ENCODE measurements around the gene RRAD. TPM values are rescaled to one million over a fixed set of nuclear protein-coding genes. Genes with fewer than 3 reads are reported as not detected.
A peak's percentile ranks its signal among the peaks of the same experiment; 100 is the strongest.

Gene RRAD
- total and polyA plus RNA-seq, 4 experiments from 2014 or later: 0.29 to 0.58 TPM; not detected in 2

- H3K27me3 Mint-ChIP-seq: peaks cover 33 to 39% of the 10 kb centered on the region in 2 donors
- intact Hi-C loops (cut with micrococcal nuclease): loop anchor here (5.0 kb wide), 1 partner anchor 517 kb away; no protein-coding TSS in a partner anchor
- H3K9me3 Mint-ChIP-seq: peaks cover 0 to 8% (median 4%) of the 10 kb centered on the region in 8 donors
- H3K36me3 Mint-ChIP-seq: peaks cover 3 to 5% of the 10 kb centered on the region in 2 donors
- H3K9me3 ChIP-seq (ENCODE audit: control insufficient read depth in 1 of 2, low read length in 2 of 2): no peaks in the 10 kb centered on the region
- peaks cover 16% of the 10 kb centered on the region for H3K27me3 ChIP-seq (ENCODE audit: insufficient read depth, low read length)
- peaks cover 9 to 24% (median 13%) of the 10 kb centered on the region in 4 donors for H3K4me1 Mint-ChIP-seq
- H3K4me3 ChIP-seq (ENCODE audit: low read length in 2 of 2): no peak overlapping the region
- POLR2A ChIA-PET (ENCODE audit: partially characterized antibody): no interaction called here
- peak overlapping the region in 2 of 8 donors; percentile 13 to 16 for H3K4me3 Mint-ChIP-seq
- CTCF ChIA-PET (ENCODE audit: partially characterized antibody): interaction anchor here (0.7 kb wide), 1 partner anchor 203 kb away, joined by 3 read pairs; no protein-coding TSS in a partner anchor
- H3K36me3 ChIP-seq (ENCODE audit: insufficient read depth, low read length): no peaks in the 10 kb centered on the region
- H3K4me1 ChIP-seq (ENCODE audit: insufficient read depth, low read length): peaks cover 11% of the 10 kb centered on the region
- no peak for DNase-seq
- no peak overlapping the region for H3K27ac ChIP-seq (ENCODE audit: low read depth, low read length)
- no peak overlapping the region for H3K27ac Mint-ChIP-seq
Observed at GRCh38 chr16:66950437-66950836, 25.1 kb upstream of the RRAD start.

GRCh38 chr16:66949472-66949871 is 24.1 kb upstream of the RRAD start:
- H3K27me3 Mint-ChIP-seq: peaks cover 33 to 39% of the 10 kb centered on the region in 2 donors
- Histone ChIP-seq H3K4me3 (ENCODE audit: low read length in 2 of 2) (no peak overlapping the region), H3K4me1 (ENCODE audit: insufficient read depth, low read length) (peaks cover 11% of the 10 kb centered on the region), H3K27ac (ENCODE audit: low read depth, low read length) (no peak overlapping the region), H3K36me3 (ENCODE audit: insufficient read depth, low read length) (no peaks in the 10 kb centered on the region), H3K27me3 (ENCODE audit: insufficient read depth, low read length) (peaks cover 16% of the 10 kb centered on the region), H3K9me3 (ENCODE audit: control insufficient read depth in 1 of 2, low read length in 2 of 2) (no peaks in the 10 kb centered on the region)
- peak in 1 of 5 donors; percentile 2 for DNase-seq
- peaks cover 9 to 24% (median 13%) of the 10 kb centered on the region in 4 donors for H3K4me1 Mint-ChIP-seq
- intact Hi-C loops (cut with micrococcal nuclease): no loop called here
- peaks cover 3 to 5% of the 10 kb centered on the region in 2 donors for H3K36me3 Mint-ChIP-seq
- no peak overlapping the region for H3K27ac Mint-ChIP-seq
- peak overlapping the region in 4 of 8 donors; percentile 29 to 71 (median 48) for H3K4me3 Mint-ChIP-seq
- peaks cover 0 to 8% (median 4%) of the 10 kb centered on the region in 8 donors for H3K9me3 Mint-ChIP-seq
- CTCF ChIA-PET (ENCODE audit: partially characterized antibody): no interaction called here
- POLR2A ChIA-PET (ENCODE audit: partially characterized antibody): no interaction called here

- H3K27ac Mint-ChIP-seq: no peak overlapping the region
- Histone ChIP-seq H3K27me3 (ENCODE audit: insufficient read depth, low read length) (peaks cover 16% of the 10 kb centered on the region), H3K4me3 (ENCODE audit: low read length in 2 of 2) (no peak overlapping the region), H3K9me3 (ENCODE audit: control insufficient read depth in 1 of 2, low read length in 2 of 2) (no peaks in the 10 kb centered on the region), H3K36me3 (ENCODE audit: insufficient read depth, low read length) (peaks cover 3% of the 10 kb centered on the region), H3K27ac (ENCODE audit: low read depth, low read length) (no peak overlapping the region), H3K4me1 (ENCODE audit: insufficient read depth, low read length) (peaks cover 11% of the 10 kb centered on the region)
- H3K4me1 Mint-ChIP-seq: peaks cover 9 to 24% (median 13%) of the 10 kb centered on the region in 4 donors
- peaks cover 0 to 8% (median 4%) of the 10 kb centered on the region in 8 donors for H3K9me3 Mint-ChIP-seq
- peaks cover 5 to 7% of the 10 kb centered on the region in 2 donors for H3K36me3 Mint-ChIP-seq
- no peak for DNase-seq
- intact Hi-C loops (cut with micrococcal nuclease): no loop called here
- ChIA-PET POLR2A (ENCODE audit: partially characterized antibody) (no interaction called here), CTCF (ENCODE audit: partially characterized antibody) (no interaction called here)
- H3K4me3 Mint-ChIP-seq: peak overlapping the region; percentile 86 to 96 (median 90)
- peaks cover 31 to 37% of the 10 kb centered on the region in 2 donors for H3K27me3 Mint-ChIP-seq
Observed at GRCh38 chr16:66948837-66949225, 23.5 kb upstream of the RRAD start.

GRCh38 chr16:66948134-66948836 is 22.9 kb upstream of the RRAD start:
- H3K36me3 ChIP-seq (ENCODE audit: insufficient read depth, low read length): peaks cover 8% of the 10 kb centered on the region
- peaks cover 16% of the 10 kb centered on the region for H3K27me3 ChIP-seq (ENCODE audit: insufficient read depth, low read length)
- Mint-ChIP-seq H3K4me3 (peak overlapping the region; percentile 86 to 96 (median 90)), H3K27me3 (peaks cover 30 to 34% of the 10 kb centered on the region in 2 donors), H3K4me1 (peaks cover 9 to 24% (median 13%) of the 10 kb centered on the region in 4 donors), H3K27ac (peak overlapping the region in 2 of 7 donors; percentile 88 to 89), H3K9me3 (peaks cover 0 to 8% (median 4%) of the 10 kb centered on the region in 8 donors), H3K36me3 (peaks cover 5 to 7% of the 10 kb centered on the region in 2 donors)
- peaks cover 11% of the 10 kb centered on the region for H3K4me1 ChIP-seq (ENCODE audit: insufficient read depth, low read length)
- intact Hi-C loops (cut with micrococcal nuclease): no loop called here
- POLR2A ChIA-PET (ENCODE audit: partially characterized antibody): interaction anchor here (1.4 kb wide), 1 partner anchor 14 kb away, joined by 6 read pairs; the partner anchor contains the start of gene CIAO2B
- CTCF ChIA-PET (ENCODE audit: partially characterized antibody): interaction anchor here (1.2 kb wide), 1 partner anchor 10 kb away, joined by 6 read pairs; no protein-coding TSS in a partner anchor
- peak overlapping the region; percentile 42 to 60 for H3K4me3 ChIP-seq (ENCODE audit: low read length in 2 of 2)
- no peak overlapping the region for H3K27ac ChIP-seq (ENCODE audit: low read depth, low read length)
- peak in 1 of 5 donors; percentile 33 for DNase-seq
- H3K9me3 ChIP-seq (ENCODE audit: control insufficient read depth in 1 of 2, low read length in 2 of 2): no peaks in the 10 kb centered on the region

GRCh38 chr16:66947302-66948065 is 22.1 kb upstream of the RRAD start:
- Mint-ChIP-seq H3K27me3 (peaks cover 26 to 27% of the 10 kb centered on the region in 2 donors), H3K36me3 (peaks cover 10 to 13% of the 10 kb centered on the region in 2 donors), H3K9me3 (peaks cover 0 to 8% (median 4%) of the 10 kb centered on the region in 8 donors), H3K4me1 (peaks cover 9 to 24% (median 13%) of the 10 kb centered on the region in 4 donors), H3K27ac (peak overlapping the region in 6 of 7 donors; percentile 10 to 79 (median 39)), H3K4me3 (peak overlapping the region; percentile 86 to 96 (median 90))
- Histone ChIP-seq H3K27me3 (ENCODE audit: insufficient read depth, low read length) (peaks cover 16% of the 10 kb centered on the region), H3K36me3 (ENCODE audit: insufficient read depth, low read length) (peaks cover 16% of the 10 kb centered on the region), H3K4me3 (ENCODE audit: low read length in 2 of 2) (peak overlapping the region in 1 of 2 donors; percentile 60), H3K4me1 (ENCODE audit: insufficient read depth, low read length) (peaks cover 11% of the 10 kb centered on the region), H3K9me3 (ENCODE audit: control insufficient read depth in 1 of 2, low read length in 2 of 2) (no peaks in the 10 kb centered on the region), H3K27ac (ENCODE audit: low read depth, low read length) (no peak overlapping the region)
- ChIA-PET POLR2A (ENCODE audit: partially characterized antibody) (interaction anchor here (0.6 to 1.4 kb wide), 2 partner anchors 14 to 271 kb away, joined by 3 to 6 read pairs; partner anchors contain the start of gene CIAO2B), CTCF (ENCODE audit: partially characterized antibody) (interaction anchor here (0.7 to 2.5 kb wide), 5 partner anchors 9 to 238 kb away, joined by 3 to 8 read pairs (median 4); no protein-coding TSS in a partner anchor)
- intact Hi-C loops (cut with micrococcal nuclease): loop anchor here (2.0 kb wide), 1 partner anchor 213 kb away; no protein-coding TSS in a partner anchor
- peak; percentile 77 to 83 (median 81) for DNase-seq

- H3K36me3 Mint-ChIP-seq: peaks cover 15 to 19% of the 10 kb centered on the region in 2 donors
- Histone ChIP-seq H3K27me3 (ENCODE audit: insufficient read depth, low read length) (peaks cover 16% of the 10 kb centered on the region), H3K27ac (ENCODE audit: low read depth, low read length) (no peak overlapping the region), H3K4me3 (ENCODE audit: low read length in 2 of 2) (no peak overlapping the region), H3K4me1 (ENCODE audit: insufficient read depth, low read length) (peaks cover 11% of the 10 kb centered on the region), H3K36me3 (ENCODE audit: insufficient read depth, low read length) (peaks cover 22% of the 10 kb centered on the region), H3K9me3 (ENCODE audit: control insufficient read depth in 1 of 2, low read length in 2 of 2) (no peaks in the 10 kb centered on the region)
- H3K9me3 Mint-ChIP-seq: peaks cover 0 to 8% (median 4%) of the 10 kb centered on the region in 8 donors
- H3K4me1 Mint-ChIP-seq: peaks cover 9 to 24% (median 13%) of the 10 kb centered on the region in 4 donors
- peak overlapping the region in 4 of 7 donors; percentile 23 to 79 (median 52) for H3K27ac Mint-ChIP-seq
- intact Hi-C loops (cut with micrococcal nuclease): loop anchor here (2.0 kb wide), 1 partner anchor 214 kb away; no protein-coding TSS in a partner anchor
- DNase-seq: no peak
- POLR2A ChIA-PET (ENCODE audit: partially characterized antibody): interaction anchor here (1.4 kb wide), 1 partner anchor 13 kb away, joined by 6 read pairs; the partner anchor contains the start of gene CIAO2B
- peaks cover 24 to 25% of the 10 kb centered on the region in 2 donors for H3K27me3 Mint-ChIP-seq
- H3K4me3 Mint-ChIP-seq: peak overlapping the region; percentile 86 to 96 (median 90)
- CTCF ChIA-PET (ENCODE audit: partially characterized antibody): interaction anchor here (0.7 to 2.5 kb wide), 3 partner anchors 25 to 238 kb away, joined by 3 to 8 read pairs (median 4); no protein-coding TSS in a partner anchor
Observed at GRCh38 chr16:66946974-66947301, 21.6 kb upstream of the RRAD start.

All from CD4-positive, alpha-beta memory T cell (primary cell).